ENCODE measurements around the gene LIN28A.
A peak's percentile ranks its signal among the peaks of the same experiment; 100 is the strongest.

The LIN28A gene

DNA sequence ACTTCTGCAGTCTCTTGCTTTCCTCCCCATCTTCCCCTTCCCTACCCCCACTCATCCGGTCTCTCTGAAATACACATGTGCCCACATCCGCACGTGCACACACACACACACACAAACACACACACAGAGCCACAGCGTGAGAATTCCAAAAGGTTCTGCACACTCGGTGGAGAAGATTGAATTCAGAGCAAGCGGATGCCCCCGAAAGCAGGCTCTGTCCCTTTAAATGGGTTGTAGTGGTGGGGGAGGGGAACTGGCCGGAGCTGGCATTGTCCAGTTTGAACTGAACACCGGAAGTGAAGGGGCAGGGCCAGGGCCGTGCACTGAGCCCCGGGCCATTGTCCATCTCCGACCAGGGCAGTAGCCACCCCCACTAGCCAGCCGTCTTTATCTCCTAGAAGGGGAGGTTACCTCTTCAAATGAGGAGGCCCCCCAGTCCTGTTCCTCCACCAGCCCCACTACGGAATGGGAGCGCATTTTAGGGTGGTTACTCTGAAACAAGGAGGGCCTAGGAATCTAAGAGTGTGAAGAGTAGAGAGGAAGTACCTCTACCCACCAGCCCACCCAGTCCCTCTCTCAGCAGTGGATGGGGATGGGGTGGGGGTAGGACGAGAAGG, 1.3 kb upstream of the LIN28A start:
- WGBS, result 1% methylated on average over 8 of the region's 16 CpGs

DNA sequence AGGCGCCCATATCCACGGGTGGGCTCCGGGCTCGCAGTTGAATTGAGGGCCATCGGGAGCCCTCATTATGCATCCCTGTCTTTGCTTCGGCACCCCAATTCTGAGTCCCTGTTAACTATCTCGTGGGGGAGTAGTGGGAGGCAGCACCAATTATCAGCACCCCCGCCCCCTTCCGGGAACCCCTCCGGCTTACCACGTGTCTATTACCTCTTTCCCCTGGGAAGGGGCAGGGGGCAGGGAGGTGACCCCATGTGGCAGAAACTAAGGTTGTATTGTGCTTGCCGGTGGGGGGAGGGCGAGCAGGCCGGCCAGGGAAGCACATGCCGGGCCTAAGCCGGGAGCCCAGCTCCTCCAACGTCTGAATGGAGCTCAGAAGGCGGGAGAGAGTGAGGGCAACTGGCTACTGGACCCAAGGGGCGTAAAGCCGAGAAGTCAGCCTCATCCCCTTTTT, 1.0 kb downstream of the LIN28A start:
- DNase-seq, result no peak
- H2BK12ac ChIP-seq (ENCODE audit: low read length in 2 of 2), result no peak overlapping the region
- peaks cover 77 to 80% of the 10 kb centered on the region in 2 experiments for H3K27me3 ChIP-seq (ENCODE audit: control insufficient read depth in 1 of 2, insufficient read depth in 1 of 2, low read length in 2 of 2)
- no peak overlapping the region for H2BK120ac ChIP-seq (ENCODE audit: low read depth, low read length)
- H4K8ac ChIP-seq (ENCODE audit: low read length), result no peak overlapping the region
- no peak overlapping the region for H2AK5ac ChIP-seq (ENCODE audit: low read length, severe bottlenecking)
- H3K9me3 ChIP-seq (ENCODE audit: control insufficient read depth, low read length), result no peaks in the 10 kb centered on the region
- no peak overlapping the region for H2BK5ac ChIP-seq (ENCODE audit: low read depth, low read length, poor library complexity, severe bottlenecking)
- H3K9ac ChIP-seq (ENCODE audit: low read length), result no peak overlapping the region
- H3K14ac ChIP-seq (ENCODE audit: low read length in 2 of 2), result no peak overlapping the region
- H2AFZ ChIP-seq (ENCODE audit: low read depth, low read length), result no peak overlapping the region
- H3K18ac ChIP-seq (ENCODE audit: low read depth in 1 of 2, low read length in 2 of 2), result no peak overlapping the region
- peaks cover 13% of the 10 kb centered on the region for H3K4me1 ChIP-seq (ENCODE audit: control insufficient read depth, insufficient read depth, low read depth, low read length)
- H2BK15ac ChIP-seq (ENCODE audit: low read depth, poor library complexity, severe bottlenecking), result peak overlapping the region; percentile 36
- 5% methylated on average over 15 of the region's 20 CpGs for WGBS
- H3K23ac ChIP-seq (ENCODE audit: low read length in 2 of 2), result no peak overlapping the region
- no peak overlapping the region for H3K27ac ChIP-seq (ENCODE audit: low read length, poor library complexity, severe bottlenecking)
- H3K36me3 ChIP-seq (ENCODE audit: control insufficient read depth in 1 of 2, insufficient read depth in 2 of 2, low read depth in 1 of 2, low read length in 2 of 2), result no peaks in the 10 kb centered on the region
- no peaks in the 10 kb centered on the region for H3K79me1 ChIP-seq (replicated peaks; ENCODE audit: low read length, poor library complexity, severe bottlenecking)
- no peak overlapping the region for H3K4me3 ChIP-seq (ENCODE audit: insufficient read depth in 1 of 2, low read depth in 1 of 2, low read length in 2 of 2)
- H4K91ac ChIP-seq (ENCODE audit: low read length), result no peak overlapping the region
- H3K4me2 ChIP-seq (ENCODE audit: low read length, poor library complexity, severe bottlenecking), result no peak overlapping the region
- no peak overlapping the region for H3K4ac ChIP-seq (ENCODE audit: low read depth in 1 of 2, low read length in 2 of 2)

More for the DNA sequence above, 1.3 kb upstream of the LIN28A start:
- Histone ChIP-seq H3K14ac (ENCODE audit: low read length in 2 of 2) (no peak overlapping the region), H3K9me3 (ENCODE audit: control insufficient read depth, low read length) (no peaks in the 10 kb centered on the region), H4K91ac (ENCODE audit: low read length) (no peak overlapping the region), H2BK120ac (ENCODE audit: low read depth, low read length) (no peak overlapping the region), H2BK12ac (ENCODE audit: low read length in 2 of 2) (no peak overlapping the region), H3K4me3 (ENCODE audit: insufficient read depth in 1 of 2, low read depth in 1 of 2, low read length in 2 of 2) (no peak overlapping the region), H3K4ac (ENCODE audit: low read depth in 1 of 2, low read length in 2 of 2) (no peak overlapping the region), H3K18ac (ENCODE audit: low read depth in 1 of 2, low read length in 2 of 2) (no peak overlapping the region), H3K4me2 (ENCODE audit: low read length, poor library complexity, severe bottlenecking) (no peak overlapping the region), H2BK5ac (ENCODE audit: low read depth, low read length, poor library complexity, severe bottlenecking) (no peak overlapping the region), H2AFZ (ENCODE audit: low read depth, low read length) (no peak overlapping the region), H2AK5ac (ENCODE audit: low read length, severe bottlenecking) (no peak overlapping the region), H3K79me1 (replicated peaks; ENCODE audit: low read length, poor library complexity, severe bottlenecking) (no peaks in the 10 kb centered on the region), H3K27ac (ENCODE audit: low read length, poor library complexity, severe bottlenecking) (no peak overlapping the region), H4K8ac (ENCODE audit: low read length) (no peak overlapping the region), H3K9ac (ENCODE audit: low read length) (no peak overlapping the region), H3K36me3 (ENCODE audit: control insufficient read depth in 1 of 2, insufficient read depth in 2 of 2, low read depth in 1 of 2, low read length in 2 of 2) (no peaks in the 10 kb centered on the region), H3K23ac (ENCODE audit: low read length in 2 of 2) (no peak overlapping the region), H3K4me1 (ENCODE audit: control insufficient read depth, insufficient read depth, low read depth, low read length) (peaks cover 13% of the 10 kb centered on the region), H3K27me3 (ENCODE audit: control insufficient read depth in 1 of 2, insufficient read depth in 1 of 2, low read length in 2 of 2) (peaks cover 58 to 61% of the 10 kb centered on the region in 2 experiments), H2BK15ac (ENCODE audit: low read depth, poor library complexity, severe bottlenecking) (no peak overlapping the region)
- no peak for DNase-seq

DNA sequence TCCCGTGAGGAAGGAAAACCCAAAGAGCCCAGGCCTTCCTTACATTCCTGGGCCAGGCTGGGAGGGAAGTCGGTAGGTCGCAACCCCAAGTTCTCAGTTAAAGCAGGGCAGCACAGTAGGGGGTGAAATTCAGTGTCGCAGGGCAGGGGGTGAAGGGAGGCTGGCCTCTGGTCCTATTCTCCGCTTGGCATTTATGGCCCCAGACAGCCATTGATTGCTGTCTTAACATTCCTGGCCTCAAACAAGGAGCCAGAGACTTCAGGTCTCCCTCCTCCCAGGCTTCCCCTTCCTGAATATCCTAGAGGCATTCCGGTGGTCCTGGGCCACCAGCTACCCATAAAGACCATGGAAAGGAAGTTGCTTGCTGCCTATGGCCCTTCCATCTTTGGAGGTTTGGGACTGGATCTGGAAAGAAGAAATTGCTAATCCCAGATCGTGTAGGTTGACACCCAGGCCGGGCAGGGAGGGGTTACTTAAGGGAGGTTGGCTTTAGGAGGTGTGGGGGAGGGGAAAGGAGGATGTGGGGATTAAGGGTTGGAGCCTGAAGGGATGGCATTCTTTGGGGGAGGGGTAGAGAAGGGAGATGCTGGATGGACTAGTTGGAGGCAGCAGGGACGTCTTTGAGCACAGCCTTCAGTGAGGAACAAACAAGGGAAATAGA, 1.7 kb downstream of the LIN28A start:
- H2AFZ ChIP-seq (ENCODE audit: low read depth, low read length), result no peak overlapping the region
- H3K9ac ChIP-seq (ENCODE audit: low read length), result no peak overlapping the region
- H2BK12ac ChIP-seq (ENCODE audit: low read length in 2 of 2), result no peak overlapping the region
- no peak overlapping the region for H3K4me3 ChIP-seq (ENCODE audit: insufficient read depth in 1 of 2, low read depth in 1 of 2, low read length in 2 of 2)
- no peak overlapping the region for H3K4me2 ChIP-seq (ENCODE audit: low read length, poor library complexity, severe bottlenecking)
- no peaks in the 10 kb centered on the region for H3K79me1 ChIP-seq (replicated peaks; ENCODE audit: low read length, poor library complexity, severe bottlenecking)
- H3K36me3 ChIP-seq (ENCODE audit: control insufficient read depth in 1 of 2, insufficient read depth in 2 of 2, low read depth in 1 of 2, low read length in 2 of 2), result no peaks in the 10 kb centered on the region
- no peak for DNase-seq
- no peaks in the 10 kb centered on the region for H3K9me3 ChIP-seq (ENCODE audit: control insufficient read depth, low read length)
- no peak overlapping the region for H3K4ac ChIP-seq (ENCODE audit: low read depth in 1 of 2, low read length in 2 of 2)
- peaks cover 77 to 80% of the 10 kb centered on the region in 2 experiments for H3K27me3 ChIP-seq (ENCODE audit: control insufficient read depth in 1 of 2, insufficient read depth in 1 of 2, low read length in 2 of 2)
- no peak overlapping the region for H3K27ac ChIP-seq (ENCODE audit: low read length, poor library complexity, severe bottlenecking)
- no peak overlapping the region for H3K14ac ChIP-seq (ENCODE audit: low read length in 2 of 2)
- no peak overlapping the region for H3K18ac ChIP-seq (ENCODE audit: low read depth in 1 of 2, low read length in 2 of 2)
- no peak overlapping the region for H2AK5ac ChIP-seq (ENCODE audit: low read length, severe bottlenecking)
- H2BK120ac ChIP-seq (ENCODE audit: low read depth, low read length), result no peak overlapping the region
- no peak overlapping the region for H2BK15ac ChIP-seq (ENCODE audit: low read depth, poor library complexity, severe bottlenecking)
- H2BK5ac ChIP-seq (ENCODE audit: low read depth, low read length, poor library complexity, severe bottlenecking), result no peak overlapping the region
- no peak overlapping the region for H4K91ac ChIP-seq (ENCODE audit: low read length)
- WGBS, result 4% methylated on average over 8 of the region's 9 CpGs
- peaks cover 13% of the 10 kb centered on the region for H3K4me1 ChIP-seq (ENCODE audit: control insufficient read depth, insufficient read depth, low read depth, low read length)
- H3K23ac ChIP-seq (ENCODE audit: low read length in 2 of 2), result peak overlapping the region in 1 of 2 experiments; percentile 59
- no peak overlapping the region for H4K8ac ChIP-seq (ENCODE audit: low read length)

DNA sequence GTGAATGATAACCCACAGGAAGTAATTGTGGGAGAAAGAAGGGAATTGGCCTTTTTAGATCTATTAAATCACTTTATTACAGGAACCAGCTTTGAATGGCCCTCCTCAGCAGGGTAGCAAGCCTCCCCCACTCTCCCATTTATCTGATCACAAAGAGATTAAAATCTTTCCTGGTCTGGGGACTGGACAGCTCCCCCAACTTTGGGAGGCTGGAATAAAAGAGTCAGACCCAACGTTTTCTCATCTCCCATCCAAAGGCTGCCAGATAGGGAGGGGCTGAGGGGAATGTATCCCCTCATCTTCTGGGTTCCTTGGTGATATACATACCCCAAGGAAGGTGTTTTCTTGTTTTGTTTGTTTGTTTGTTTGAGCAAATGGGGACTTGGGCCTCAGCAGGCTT, 2.4 kb downstream of the LIN28A start:
- no CpG with 5 or more reads among the region's 1 CpG for WGBS
- Histone ChIP-seq H3K4me2 (ENCODE audit: low read length, poor library complexity, severe bottlenecking) (no peak overlapping the region), H4K8ac (ENCODE audit: low read length) (no peak overlapping the region), H3K4ac (ENCODE audit: low read depth in 1 of 2, low read length in 2 of 2) (no peak overlapping the region), H3K36me3 (ENCODE audit: control insufficient read depth in 1 of 2, insufficient read depth in 2 of 2, low read depth in 1 of 2, low read length in 2 of 2) (no peaks in the 10 kb centered on the region), H2AK5ac (ENCODE audit: low read length, severe bottlenecking) (no peak overlapping the region), H4K91ac (ENCODE audit: low read length) (no peak overlapping the region), H2BK120ac (ENCODE audit: low read depth, low read length) (no peak overlapping the region), H2AFZ (ENCODE audit: low read depth, low read length) (no peak overlapping the region), H3K9me3 (ENCODE audit: control insufficient read depth, low read length) (no peaks in the 10 kb centered on the region), H3K18ac (ENCODE audit: low read depth in 1 of 2, low read length in 2 of 2) (no peak overlapping the region), H3K9ac (ENCODE audit: low read length) (no peak overlapping the region), H3K14ac (ENCODE audit: low read length in 2 of 2) (no peak overlapping the region), H3K79me1 (replicated peaks; ENCODE audit: low read length, poor library complexity, severe bottlenecking) (no peaks in the 10 kb centered on the region), H3K27ac (ENCODE audit: low read length, poor library complexity, severe bottlenecking) (no peak overlapping the region), H3K23ac (ENCODE audit: low read length in 2 of 2) (no peak overlapping the region), H3K27me3 (ENCODE audit: control insufficient read depth in 1 of 2, insufficient read depth in 1 of 2, low read length in 2 of 2) (peaks cover 77 to 85% of the 10 kb centered on the region in 2 experiments), H2BK5ac (ENCODE audit: low read depth, low read length, poor library complexity, severe bottlenecking) (no peak overlapping the region), H2BK15ac (ENCODE audit: low read depth, poor library complexity, severe bottlenecking) (no peak overlapping the region), H3K4me3 (ENCODE audit: insufficient read depth in 1 of 2, low read depth in 1 of 2, low read length in 2 of 2) (no peak overlapping the region), H2BK12ac (ENCODE audit: low read length in 2 of 2) (no peak overlapping the region), H3K4me1 (ENCODE audit: control insufficient read depth, insufficient read depth, low read depth, low read length) (peaks cover 13% of the 10 kb centered on the region)
- DNase-seq, result no peak
